ENCODE data around the gene TPH1.

The TPH1 gene
- total RNA-seq = 0.80 to 3.5 (median 2.0) reads per million in 4 donors

DNA sequence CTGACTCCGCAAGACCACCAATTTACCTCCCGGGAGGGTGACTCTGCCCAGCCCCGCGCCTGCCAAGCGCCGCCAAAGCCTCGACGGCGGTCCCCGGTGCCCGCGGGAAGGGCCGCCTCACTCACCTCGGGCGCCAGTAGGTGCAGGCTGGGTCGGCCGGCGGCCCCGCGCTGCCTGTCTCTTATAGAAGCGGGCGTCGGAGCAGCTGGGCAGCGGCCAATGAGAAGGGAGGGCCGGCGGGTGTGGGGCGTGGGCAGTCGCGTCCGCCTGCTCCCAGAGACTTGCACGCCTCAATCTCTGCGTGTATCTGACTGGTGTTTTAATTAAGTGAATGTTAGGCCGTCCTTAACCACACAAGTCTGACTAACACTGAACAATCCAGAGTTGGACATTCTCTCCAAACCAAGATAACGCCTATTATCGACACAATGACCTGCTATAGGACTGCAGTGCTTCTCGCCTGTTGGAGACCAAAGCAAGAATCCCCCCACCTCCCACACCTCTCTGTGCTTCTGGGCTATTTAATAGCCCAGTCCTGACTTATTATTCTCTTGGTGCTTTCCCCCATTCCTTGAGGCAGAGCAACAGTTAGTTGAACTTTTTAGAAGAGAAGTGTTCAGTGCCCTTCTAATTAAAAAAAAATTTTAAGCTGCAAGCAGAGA, at the start of gene TPH1:
Gene TPH1 (minus strand): TSS at position 154 of the 662 bp plus-strand sequence. CDS start 5,507 bp downstream, outside the sequence.
- no peak for DNase-seq

DNA sequence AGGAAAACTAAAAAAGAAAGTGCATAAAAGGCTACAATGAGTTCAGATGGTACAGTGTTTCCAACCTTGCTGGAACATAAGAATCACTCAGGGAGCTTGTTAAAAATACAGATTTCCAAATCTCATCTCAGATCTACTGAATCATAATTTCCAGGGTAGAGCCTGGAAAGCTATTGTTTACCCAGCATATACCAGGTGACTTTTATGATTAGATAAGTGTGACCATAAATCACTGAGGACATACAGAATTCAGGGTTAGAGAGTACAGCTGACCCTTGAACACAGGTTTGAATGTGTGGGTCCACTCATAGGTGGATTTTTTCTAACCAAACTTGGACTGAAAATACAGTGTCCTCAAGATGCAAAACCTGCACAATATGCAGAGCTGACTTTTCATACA, 47.9 kb upstream of the TPH1 start:
- DNase-seq = no peak

DNA sequence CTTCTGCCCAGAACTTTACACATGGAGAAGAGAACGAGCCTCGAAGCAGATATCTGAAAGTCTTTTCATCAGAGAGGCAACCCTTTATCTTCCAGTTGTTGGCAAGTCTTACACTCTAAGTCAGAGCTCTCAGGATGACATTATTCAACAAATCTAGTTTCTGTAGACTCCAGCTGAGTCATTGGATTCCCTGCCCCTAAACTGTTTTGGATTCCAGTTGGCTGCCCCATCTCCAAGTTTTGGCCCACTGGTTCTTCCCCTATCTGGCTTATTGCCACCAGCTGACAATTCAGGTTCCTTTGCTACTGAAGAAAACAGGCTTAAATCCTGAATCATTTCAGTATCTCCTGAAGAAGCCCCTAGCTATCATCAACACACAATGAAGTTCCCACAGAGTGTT, 45.7 kb upstream of the TPH1 start:
- DNase-seq = no peak

DNA sequence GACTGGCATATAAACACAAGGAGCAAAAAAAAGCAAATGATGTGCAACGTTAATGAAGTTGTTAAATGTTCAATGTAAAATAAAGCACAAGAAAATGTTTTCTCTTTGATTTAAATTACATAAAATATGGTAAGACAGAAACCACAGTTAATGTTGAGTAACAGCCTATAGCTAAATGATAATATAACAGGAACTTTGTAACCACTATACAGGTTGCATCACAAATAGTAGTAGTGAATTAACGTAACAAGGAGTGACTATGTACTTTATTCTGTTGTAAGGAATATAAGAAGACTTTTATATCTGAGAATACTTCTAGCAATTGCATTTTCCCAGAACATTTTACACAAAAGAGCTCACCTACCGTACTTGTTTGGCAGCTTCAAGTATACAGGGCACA, 42.9 kb upstream of the TPH1 start:
- no peak for DNase-seq

DNA sequence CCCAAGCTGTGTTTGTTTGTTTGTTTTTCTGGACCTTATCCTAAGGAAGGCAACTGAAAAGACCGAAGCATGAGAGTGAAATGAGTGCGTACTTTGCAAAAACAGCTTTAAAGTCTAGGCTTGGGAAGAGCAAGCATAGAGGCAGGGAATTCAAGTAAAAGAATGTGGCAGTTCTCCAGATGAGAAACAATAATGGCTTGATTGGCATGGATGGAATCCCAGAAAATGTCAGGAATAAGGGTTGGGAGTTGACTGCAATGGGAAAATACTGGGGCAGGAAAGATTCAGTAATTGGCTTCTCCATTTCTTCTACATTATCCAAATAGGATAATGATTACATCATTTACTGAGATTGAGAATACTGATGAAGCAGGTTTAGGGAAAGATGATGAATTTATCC, 42.3 kb upstream of the TPH1 start:
- DNase-seq = no peak

DNA sequence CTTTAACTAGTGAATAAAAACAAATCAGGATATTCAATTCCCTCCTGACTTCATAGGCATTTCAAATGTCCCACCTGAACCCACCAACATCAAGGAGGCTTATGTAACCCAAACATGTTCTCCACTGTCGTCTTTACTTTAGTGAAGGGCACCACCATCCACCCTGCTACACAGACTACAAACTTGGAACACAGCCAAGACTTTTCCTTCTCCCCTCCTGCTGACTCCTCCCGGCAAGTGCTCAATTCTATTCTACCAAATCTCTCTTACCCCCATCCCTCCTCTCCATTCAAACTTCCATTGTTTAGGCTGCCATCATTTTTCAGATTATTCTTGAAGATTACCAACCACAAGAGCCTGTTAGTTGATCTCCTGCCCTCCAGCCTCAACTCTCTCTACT, 35.5 kb upstream of the TPH1 start:
- no peak for DNase-seq

DNA sequence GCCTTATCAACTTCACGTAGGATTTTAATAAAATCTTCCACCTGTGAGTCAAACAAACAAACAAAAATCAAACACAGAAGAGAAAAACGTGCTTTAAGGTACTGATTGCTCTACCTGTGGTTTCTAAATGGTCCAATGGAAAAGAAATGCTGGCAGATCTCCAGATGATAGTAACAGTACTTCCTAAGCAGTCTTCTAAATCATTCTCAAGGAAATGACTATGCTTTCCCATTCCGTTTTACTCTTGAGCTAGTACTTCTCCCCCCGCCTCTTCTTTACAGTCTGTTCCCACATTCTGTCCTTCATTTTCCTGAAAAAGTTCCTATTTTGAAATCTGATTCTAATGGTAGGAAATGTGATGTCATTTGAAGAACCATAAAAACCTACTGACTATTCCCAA, 34.4 kb upstream of the TPH1 start:
- no peak for DNase-seq

DNA sequence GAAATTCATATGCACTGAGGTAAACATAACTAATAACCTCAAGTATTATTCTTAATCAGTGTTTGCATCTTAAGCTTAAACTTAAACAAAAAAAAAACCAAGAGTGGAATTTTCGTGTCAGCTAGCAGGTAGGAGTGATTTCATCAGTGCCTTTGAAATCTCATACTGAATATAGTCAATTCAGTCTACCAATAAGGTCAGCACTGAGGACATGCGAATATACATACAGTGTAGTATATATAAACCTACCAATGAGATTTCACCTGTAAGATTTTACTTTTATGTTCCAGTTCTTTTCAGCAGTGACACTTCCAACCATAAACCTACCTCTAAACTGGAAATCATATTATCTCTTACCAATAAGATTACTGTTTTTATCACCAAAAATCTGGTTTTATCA, 32.8 kb upstream of the TPH1 start:
- no peak for DNase-seq

DNA sequence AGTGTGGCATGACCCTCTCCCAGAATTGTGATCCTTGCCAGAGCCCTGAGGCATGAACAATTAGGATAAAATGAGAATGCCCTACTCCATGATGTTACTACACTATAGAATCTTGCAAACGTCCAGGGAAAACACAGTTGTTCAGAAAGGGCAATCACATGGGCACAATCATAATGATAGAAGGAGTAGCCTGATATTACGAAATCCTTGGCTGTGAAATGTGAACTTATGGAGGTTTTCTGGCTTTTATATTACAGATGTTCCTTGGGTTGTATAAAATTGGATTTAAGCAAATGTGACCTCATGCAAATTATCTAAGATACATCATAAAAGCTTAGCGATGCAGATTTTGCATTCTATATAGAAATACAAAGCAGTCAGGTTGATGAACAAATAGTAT, 29.4 kb upstream of the TPH1 start:
- DNase-seq = no peak

DNA sequence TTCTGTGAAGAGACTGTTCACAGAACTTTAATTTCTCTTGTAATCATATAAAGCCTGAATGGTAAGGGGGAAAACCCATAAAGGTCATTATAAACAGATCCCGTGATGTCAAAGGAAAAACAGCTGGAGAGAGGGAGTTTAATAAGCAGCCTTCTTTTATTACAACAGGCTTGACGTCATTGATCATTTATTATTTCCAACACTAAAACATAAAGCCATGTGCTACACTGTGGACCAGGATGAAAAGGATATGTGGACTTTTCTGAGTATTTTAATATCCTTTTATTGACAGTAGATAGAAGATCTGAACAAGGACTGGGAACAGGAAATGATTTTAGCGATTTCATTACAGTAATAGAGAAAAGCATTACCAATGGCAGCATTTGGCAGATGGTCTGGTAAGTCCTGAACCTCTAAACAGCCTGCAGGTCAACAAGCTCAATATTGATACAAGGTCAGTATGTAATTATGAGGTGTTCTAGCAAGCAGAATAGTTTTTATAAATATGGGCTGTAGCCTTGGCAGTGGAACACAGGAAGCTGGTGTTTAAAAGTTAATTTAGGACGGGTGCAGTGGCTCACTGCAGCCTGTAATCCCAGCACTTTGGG, 25.1 kb upstream of the TPH1 start:
- DNase-seq = no peak

DNA sequence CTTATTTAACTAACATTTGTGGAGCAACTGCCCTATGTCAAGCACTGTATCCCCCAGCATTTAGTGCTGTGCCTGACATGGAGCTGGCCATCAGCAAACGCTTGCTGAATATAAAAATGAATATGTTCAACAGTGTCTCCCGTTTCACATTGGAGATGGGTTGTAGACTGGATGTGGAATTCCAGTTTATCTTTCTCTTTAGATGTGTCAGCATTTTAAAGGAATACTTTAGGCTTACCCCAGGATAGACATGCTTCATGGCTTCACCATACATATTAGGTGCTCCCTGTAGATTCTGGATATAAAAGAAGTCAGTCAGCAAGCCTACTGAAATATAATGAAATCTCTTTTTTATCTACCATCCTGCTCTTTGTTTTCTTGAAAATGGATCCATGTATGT, 21.3 kb upstream of the TPH1 start:
- DNase-seq = no peak

DNA sequence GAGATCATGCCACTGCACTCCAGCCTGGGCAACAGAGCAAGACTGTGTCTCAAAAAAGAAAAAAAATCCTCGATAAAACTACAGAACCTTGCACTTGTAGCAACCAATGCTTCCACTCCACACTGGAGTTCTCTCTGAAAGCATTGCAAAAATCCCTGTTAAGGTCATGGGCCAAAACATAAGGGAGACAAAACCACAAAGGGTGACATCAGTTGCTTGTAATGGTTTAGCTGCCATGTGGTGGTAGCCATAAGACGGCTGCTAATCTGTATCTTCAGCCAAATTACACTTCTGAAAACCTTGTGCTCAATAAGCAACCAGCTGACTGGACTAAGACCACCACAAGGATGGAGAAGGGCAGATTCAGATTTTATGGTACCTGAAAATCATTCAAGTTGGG, 20.6 kb upstream of the TPH1 start:
- no peak for DNase-seq

DNA sequence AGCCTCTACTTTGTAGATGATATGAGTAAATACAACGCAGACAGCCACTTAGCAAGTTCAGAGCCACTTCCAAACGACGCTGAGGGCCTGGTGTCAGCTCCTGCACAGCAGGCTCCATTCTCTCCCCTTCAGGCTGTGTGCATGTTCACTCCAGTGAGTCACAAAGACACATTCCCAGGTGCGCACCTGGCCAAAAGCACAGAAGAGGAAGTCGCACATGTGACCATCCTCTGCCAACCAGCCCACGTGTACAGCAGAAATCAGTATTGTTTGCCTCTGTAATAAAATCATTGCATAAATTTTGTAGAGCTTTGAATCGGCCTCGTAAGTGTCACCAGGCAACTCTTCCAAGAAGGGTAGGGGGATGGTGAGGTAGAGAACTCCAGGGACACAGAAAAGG, 19.5 kb upstream of the TPH1 start:
- DNase-seq = no peak

DNA sequence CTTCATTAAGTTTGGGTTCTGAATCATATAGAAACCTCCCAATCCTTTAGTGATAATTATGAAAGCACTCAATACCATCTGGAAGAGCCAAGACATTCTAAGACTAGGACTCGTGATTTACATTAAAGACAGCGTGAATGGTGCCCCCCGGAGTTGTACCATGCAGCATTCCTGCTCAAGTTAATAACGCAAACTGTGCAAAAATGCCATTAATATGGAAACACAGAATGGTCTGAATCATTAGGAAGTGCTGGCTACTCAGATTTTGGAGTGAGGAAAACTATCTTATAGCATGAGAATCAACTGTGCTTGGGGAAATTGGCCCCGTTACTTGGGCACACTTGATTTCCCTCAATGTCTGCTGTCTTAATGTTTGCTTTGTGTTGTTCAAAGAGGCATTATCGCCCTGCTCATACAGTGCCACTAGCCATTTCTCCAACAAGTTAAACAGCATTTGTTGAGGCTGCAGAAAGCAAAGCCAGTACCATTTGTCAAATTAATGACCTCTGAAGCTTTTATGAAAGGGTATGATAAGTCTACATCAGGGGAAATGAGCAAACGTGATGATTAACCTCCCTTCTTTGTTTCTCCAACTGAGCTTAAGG, 18.5 kb upstream of the TPH1 start:
- DNase-seq = no peak

DNA sequence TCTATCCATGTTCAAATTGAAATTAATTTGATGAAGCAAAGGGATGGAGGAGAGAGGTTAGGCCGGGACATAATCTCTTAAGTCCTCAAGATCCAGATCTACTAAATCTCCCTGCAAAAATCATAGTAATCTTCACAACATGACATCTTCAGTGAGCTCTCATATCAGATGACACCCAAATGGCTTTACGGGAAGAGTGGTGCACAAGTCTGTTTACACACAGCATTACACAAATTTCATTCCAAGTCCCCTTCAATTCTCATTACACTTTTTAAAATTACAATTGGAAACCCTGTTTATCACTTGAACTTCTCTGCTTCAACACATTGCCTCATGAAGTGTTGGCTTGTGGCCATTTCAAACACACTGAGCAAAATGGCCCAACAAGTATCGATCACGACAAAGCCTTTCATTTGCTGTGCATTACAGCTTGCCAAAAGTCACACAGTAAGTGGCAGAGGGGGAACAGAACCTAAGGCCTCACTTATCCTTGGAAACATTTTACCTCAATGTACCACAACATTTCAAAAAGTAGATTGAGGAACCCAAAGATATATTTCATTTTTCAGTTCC, 17.9 kb upstream of the TPH1 start:
- no peak for DNase-seq

DNA sequence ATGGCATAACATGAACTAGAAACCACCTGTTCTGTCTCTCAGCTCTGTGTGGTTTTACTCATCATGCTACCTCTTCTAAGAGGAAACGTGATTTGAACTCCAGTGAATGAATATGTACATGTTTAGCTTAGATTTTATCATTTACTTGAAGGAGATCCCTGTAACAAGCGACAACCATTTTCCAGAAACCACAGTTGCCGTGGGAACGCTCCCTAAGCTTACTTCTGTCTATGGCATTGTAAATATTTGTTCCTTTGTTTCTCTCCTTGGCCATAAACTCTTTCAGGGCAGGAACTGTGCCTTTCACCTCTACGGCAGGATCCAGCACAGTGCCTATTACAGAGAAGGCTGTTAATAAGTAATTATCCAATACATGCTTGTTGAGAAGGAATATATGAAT, 17.1 kb upstream of the TPH1 start:
- no peak for DNase-seq

DNA sequence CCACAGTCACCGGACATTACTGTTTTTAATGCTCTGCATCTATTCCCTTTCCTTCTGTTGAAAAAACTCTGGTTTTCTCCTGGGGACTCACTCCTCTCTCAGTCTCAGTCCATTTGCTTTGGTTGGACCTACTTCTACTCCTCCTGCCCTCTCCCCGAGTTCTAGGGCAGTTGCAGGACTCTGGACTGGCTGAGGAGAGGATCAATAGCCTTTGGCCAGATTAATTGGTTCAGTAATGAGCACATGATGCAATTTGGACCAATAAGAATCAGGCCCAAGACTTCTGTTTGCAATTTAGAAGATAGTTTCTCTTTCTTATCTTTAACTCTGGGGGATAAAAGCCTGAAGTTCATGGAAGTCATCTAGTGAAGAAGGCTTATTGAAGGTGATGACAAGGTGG, 15.3 kb upstream of the TPH1 start:
- no peak for DNase-seq

DNA sequence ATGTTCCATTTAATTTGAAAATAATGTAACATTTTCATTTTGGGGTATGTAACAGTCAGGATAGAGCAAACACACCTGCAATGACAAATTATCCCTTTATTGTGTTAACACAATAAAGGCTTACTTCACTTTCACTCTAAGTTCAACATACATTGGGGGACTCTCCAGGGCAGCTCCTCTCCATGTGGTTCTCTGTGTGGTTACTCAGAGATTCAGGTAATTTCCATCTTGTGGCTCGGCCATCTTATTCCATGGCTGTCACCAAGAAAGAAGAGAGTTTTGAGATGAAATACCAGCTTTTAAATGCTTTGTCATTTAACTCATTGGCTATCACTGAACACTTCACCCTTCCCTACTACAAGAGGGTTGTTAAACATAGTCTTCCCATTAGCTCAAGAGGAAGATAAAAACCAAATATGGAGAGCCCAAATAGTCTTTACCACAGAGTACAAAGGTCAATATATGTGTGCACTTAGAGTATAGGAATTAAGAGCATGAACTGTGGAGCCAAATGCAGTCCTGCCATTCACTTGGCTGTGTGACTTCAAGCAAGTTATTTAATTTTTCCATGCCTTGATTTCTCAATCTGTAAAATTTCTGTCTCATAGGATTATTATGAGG, 10.6 kb upstream of the TPH1 start:
- DNase-seq = no peak

DNA sequence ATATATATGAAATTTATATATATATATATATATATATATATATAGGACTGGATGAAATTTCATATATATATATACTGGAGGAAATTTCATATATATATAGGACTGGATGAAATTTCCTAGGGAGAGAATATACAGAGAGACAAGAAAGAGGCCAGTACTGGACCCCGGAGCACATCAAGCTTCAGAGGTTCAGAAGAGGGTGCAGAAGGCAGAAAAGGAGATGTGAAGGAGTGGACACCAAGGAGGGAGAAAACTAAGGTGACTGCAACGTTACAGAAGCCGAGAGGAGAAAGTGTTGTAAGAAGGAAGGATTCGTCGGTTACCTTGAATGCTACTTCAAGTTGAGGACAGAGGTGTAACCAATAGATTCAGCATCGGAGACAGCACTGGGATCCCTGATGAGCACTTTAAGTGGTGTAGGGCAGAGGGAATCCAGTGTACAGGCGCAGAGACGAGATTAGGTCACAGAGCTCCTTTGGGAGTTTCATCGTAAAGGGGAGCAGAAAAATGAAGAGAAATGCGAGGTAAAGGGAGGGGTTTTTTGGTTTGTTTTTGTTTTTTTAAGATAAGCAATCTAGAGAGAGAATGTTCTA, 8.5 kb upstream of the TPH1 start:
- DNase-seq = no peak

DNA sequence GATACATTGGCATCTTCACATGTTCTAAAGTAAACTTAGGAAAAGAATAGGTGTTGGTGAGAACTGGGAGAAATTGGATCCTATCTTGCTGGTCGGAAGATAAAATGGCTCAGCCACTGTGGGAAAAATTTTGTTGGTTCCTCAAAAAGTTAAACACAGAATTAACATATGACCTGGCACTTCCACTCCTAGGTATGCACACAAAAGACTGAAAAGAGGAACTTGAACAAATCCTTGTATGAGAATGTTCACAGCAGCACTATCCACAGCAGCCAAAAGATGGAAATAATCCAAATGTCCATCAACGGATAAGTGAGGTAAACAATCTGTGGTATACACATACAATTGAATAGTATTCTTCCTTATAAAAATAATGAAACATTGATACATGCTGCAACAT, 4.8 kb upstream of the TPH1 start:
- no peak for DNase-seq

DNA sequence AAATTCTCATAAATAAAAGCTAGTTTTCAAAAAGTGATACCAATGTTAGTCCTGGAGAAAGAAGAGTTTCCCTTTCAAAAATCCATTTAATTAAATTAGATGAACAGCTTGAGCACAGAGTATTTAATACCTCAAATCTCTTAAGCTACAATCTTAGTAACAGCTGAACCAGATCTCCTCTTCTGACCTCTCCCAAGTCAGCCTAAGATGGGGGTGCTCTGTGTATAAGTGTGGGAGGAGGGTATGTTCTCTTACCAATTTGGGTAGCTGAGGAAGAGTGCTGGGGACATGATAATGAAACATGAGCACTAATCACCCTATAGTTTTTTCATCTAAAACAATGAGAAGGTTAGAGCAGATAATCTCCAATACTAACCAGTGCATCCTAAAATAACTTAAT, 9.6 kb downstream of the TPH1 start:
- DNase-seq = no peak

DNA sequence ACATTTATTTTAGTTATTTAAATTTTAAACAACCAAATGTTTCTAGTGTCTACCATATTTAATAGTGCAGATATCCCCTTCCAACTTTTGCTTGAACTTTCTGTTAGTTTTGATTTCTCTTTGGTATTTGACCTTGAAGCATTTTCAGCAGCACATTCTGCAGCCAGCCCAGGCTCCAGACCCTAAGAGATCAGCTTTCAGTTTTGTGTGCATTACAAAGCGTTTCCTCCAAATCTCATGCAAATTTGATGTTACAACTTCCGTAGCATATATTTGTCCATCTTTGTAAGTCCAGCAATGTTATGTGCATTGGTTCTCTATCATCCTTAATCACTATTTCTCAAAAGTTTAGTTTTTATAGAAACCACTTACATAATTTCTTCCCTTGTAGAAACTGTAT, 18.6 kb downstream of the TPH1 start:
- DNase-seq = no peak

DNA sequence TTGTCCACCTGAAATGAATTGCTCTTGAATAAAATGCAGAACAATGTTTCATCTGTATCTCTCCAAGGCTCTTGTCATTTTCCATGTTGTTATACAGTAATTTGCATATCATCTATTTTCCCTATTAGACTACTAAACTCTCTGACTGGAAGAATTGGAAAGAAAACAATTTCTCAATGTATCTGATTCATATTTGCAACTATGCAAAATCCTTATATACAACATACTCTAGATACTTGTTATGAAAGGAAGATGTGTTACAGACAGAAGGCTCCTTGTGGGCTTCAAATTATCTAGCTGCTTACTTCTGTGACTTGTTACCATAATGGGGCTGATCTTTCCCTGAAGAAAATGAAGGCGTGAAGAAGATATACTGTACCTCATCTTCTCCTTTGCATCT, 23.6 kb downstream of the TPH1 start:
- no peak for DNase-seq
